Keratinocyte (primary cell): ENCODE results near the gene PHLPP1.

ENCODE experiments used
- CTCF ChIP-seq, 3 experiments: IDR thresholded peaks in 1 of 3; conservative IDR thresholded peaks in 1 of 3; optimal IDR thresholded peaks in 1 of 3; 2 replicates in 2 of 3; 3 replicates in 1 of 3; pipeline versions ENCODE3 to v1.5.1; 2011; ENCODE audit warnings: low read length in 3 of 3, mild to moderate bottlenecking in 3 of 3, moderate library complexity in 2 of 3, control low read depth in 1 of 3, inconsistent platforms in 1 of 3; ENCODE audit not compliant: insufficient read depth in 2 of 3; ENCODE audit errors: extremely low read depth in 1 of 3
- EZH2 ChIP-seq: IDR thresholded peaks from one replicate; pipeline ENCODE4 v1.6.1; 2012; ENCODE audit warnings: inconsistent platforms, mild to moderate bottlenecking, low read length, moderate library complexity

- TF ChIP-seq CTCF (optimal IDR thresholded peaks at IDR 0.05 in 1 of 3, IDR thresholded peaks at IDR 0.05 in 1 of 3, conservative IDR thresholded peaks at IDR 0.05 in 1 of 3; ENCODE audit: extremely low read depth in 1 of 3, insufficient read depth in 2 of 3, low read length in 3 of 3) (no peak), EZH2 (no peak)
These were observed 4.7 kb downstream of the PHLPP1 start for GRCh38 chr18:62720048-62720447.
